ENCODE measurements around the gene NUDC.

GRCh38 chr1:26961826-26962225, 40.3 kb downstream of the NUDC start:
- no peak for TF ChIP-seq POLR2AphosphoS5 (IDR thresholded peaks at IDR 0.05)
- TF ChIP-seq CTCF (IDR thresholded peaks at IDR 0.05 in 8 of 11, conservative IDR thresholded peaks at IDR 0.05 in 3 of 11) = no peak
